Measurements from ENCODE around the gene RASAL2. TPM values are rescaled to one million over a fixed set of nuclear protein-coding genes. Genes with fewer than 3 reads are reported as not detected.

The RASAL2 gene
- total RNA-seq, 1 donor from 2014 or later, result 7.7 TPM

- no peak for TF ChIP-seq CTCF (conservative IDR thresholded peaks at IDR 0.05; ENCODE audit: low read depth, low read length)
- H3K4me3 ChIP-seq (ENCODE audit: low read depth, low read length), result no peak overlapping the region
- no peak for DNase-seq (ENCODE audit: low read depth)
Observed at GRCh38 chr1:178490136-178490535, 396.2 kb downstream of the RASAL2 start.

GRCh38 chr1:178490967-178491366, 397.1 kb downstream of the RASAL2 start:
- no peak for DNase-seq (ENCODE audit: low read depth)
- no peak for TF ChIP-seq CTCF (conservative IDR thresholded peaks at IDR 0.05; ENCODE audit: low read depth, low read length)
- no peak overlapping the region for H3K4me3 ChIP-seq (ENCODE audit: low read depth, low read length)

- no peak for TF ChIP-seq CTCF (conservative IDR thresholded peaks at IDR 0.05; ENCODE audit: low read depth, low read length)
- DNase-seq (ENCODE audit: low read depth), result no peak
- no peak overlapping the region for H3K4me3 ChIP-seq (ENCODE audit: low read depth, low read length)
Observed at GRCh38 chr1:178491721-178492120, 397.8 kb downstream of the RASAL2 start.

GRCh38 chr1:178492341-178492740, 398.4 kb downstream of the RASAL2 start:
- no peak for TF ChIP-seq CTCF (conservative IDR thresholded peaks at IDR 0.05; ENCODE audit: low read depth, low read length)
- no peak for DNase-seq (ENCODE audit: low read depth)
- H3K4me3 ChIP-seq (ENCODE audit: low read depth, low read length), result no peak overlapping the region

GRCh38 chr1:178493301-178493741, 399.4 kb downstream of the RASAL2 start:
- no peak overlapping the region for H3K4me3 ChIP-seq (ENCODE audit: low read depth, low read length)
- no peak for DNase-seq (ENCODE audit: low read depth)
- TF ChIP-seq CTCF (conservative IDR thresholded peaks at IDR 0.05; ENCODE audit: low read depth, low read length), result no peak

- TF ChIP-seq CTCF (conservative IDR thresholded peaks at IDR 0.05; ENCODE audit: low read depth, low read length), result no peak
- no peak for DNase-seq (ENCODE audit: low read depth)
Observed at GRCh38 chr1:178494569-178494971, 400.7 kb downstream of the RASAL2 start.

GRCh38 chr1:178495158-178495557, 401.3 kb downstream of the RASAL2 start:
- H3K4me3 ChIP-seq (ENCODE audit: low read depth, low read length), result no peak overlapping the region
- no peak for DNase-seq (ENCODE audit: low read depth)
- TF ChIP-seq CTCF (conservative IDR thresholded peaks at IDR 0.05; ENCODE audit: low read depth, low read length), result no peak

More at GRCh38 chr1:178494569-178494971, 400.7 kb downstream of the RASAL2 start:
- H3K4me3 ChIP-seq (ENCODE audit: low read depth, low read length), result no peak overlapping the region

Measured in epithelial cell of proximal tubule (primary cell).